ENCODE results near the gene HOMER3.
"Not testable (repeated sequence)": the region's sequence is repeated elsewhere in the genome, so short reads cannot be mapped to it uniquely, and the experiment has no call there.

DNA sequence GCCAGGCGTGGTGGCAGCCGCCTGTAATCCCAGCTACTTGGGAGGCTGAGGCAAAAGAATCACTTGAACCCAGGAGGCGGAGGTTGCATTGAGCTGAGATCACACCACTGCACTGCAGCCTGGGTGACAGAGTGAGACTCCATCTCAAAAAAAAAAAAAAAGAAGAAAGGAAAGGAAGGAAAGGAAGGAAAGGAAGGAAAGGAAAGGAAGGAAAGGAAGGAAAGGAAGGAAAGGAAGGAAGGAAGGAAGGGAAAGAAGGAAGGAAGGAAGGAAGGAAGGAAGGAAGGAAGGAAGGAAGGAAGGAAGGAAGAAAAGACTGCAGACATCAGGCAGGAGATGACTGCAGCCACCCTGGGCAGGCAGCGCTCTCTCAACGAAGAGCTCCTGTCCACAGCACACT, 38.5 kb downstream of the HOMER3 start:
- TF ChIP-seq CTCF (IDR thresholded peaks at IDR 0.05; ENCODE audit: extremely low read depth in 1 of 2, insufficient read depth in 1 of 2, low read depth in 1 of 2, low read length in 2 of 2); FOS (IDR thresholded peaks at IDR 0.05; ENCODE audit: borderline replicate concordance, insufficient read depth, low read length); EZH2 (IDR thresholded peaks at IDR 0.05; ENCODE audit: borderline replicate concordance, low read depth, low read length, severe bottlenecking); POLR2A (IDR thresholded peaks at IDR 0.05; ENCODE audit: low read depth, low read length): not testable (repeated sequence)
- TF ChIP-seq, protein P1, sequence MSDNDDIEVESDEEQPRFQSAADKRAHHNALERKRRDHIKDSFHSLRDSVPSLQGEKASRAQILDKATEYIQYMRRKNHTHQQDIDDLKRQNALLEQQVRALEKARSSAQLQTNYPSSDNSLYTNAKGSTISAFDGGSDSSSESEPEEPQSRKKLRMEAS (IDR thresholded peaks at IDR 0.05; ENCODE audit: insufficient read depth, insufficient read length): not testable (repeated sequence)

Data from endothelial cell of umbilical vein (primary cell).